Subcutaneous abdominal adipose tissue (tissue), 5 donors: Measurements from ENCODE around the gene DPH6.

Experiments used
- H3K27ac ChIP-seq: one replicate; pipeline ENCODE4 v1.7.0; 2013; ENCODE audit warnings: low read depth, mild to moderate bottlenecking, inconsistent platforms, low read length, moderate library complexity
- H3K27me3 ChIP-seq, 5 donors: one replicate each; pipeline ENCODE4 v1.7.0; 2013; ENCODE audit warnings: low read length in 5 of 5, inconsistent platforms in 1 of 5; ENCODE audit not compliant: control insufficient read depth in 5 of 5, insufficient read depth in 4 of 5
- H3K36me3 ChIP-seq, 5 donors: one replicate each; pipeline ENCODE4 v1.7.0; 2013; ENCODE audit warnings: low read length in 5 of 5; ENCODE audit not compliant: control insufficient read depth in 5 of 5, insufficient read depth in 5 of 5
- H3K4me1 ChIP-seq, 5 donors: one replicate each; pipeline ENCODE4 v1.7.0; 2013; ENCODE audit warnings: low read length in 5 of 5, mild to moderate bottlenecking in 3 of 5, moderate library complexity in 1 of 5; ENCODE audit not compliant: control insufficient read depth in 5 of 5, insufficient read depth in 5 of 5
- H3K4me3 ChIP-seq, 5 donors: one replicate each; pipeline ENCODE4 v1.7.0; 2013; ENCODE audit warnings: low read length in 5 of 5, low read depth in 1 of 5
- H3K9ac ChIP-seq, 5 donors: one replicate each; pipeline ENCODE4 v1.7.0; 2013; ENCODE audit warnings: low read length in 5 of 5, mild to moderate bottlenecking in 4 of 5, moderate library complexity in 3 of 5
- H3K9me3 ChIP-seq, 5 donors: one replicate each; pipeline ENCODE4 v1.7.0; 2013; ENCODE audit warnings: low read length in 5 of 5; ENCODE audit not compliant: control insufficient read depth in 5 of 5
- donor health status: healthy.
- donor health status: healthy.
- donor health status: healthy.
- donor health status: healthy.
- donor health status: healthy.

The DPH6 gene

DNA sequence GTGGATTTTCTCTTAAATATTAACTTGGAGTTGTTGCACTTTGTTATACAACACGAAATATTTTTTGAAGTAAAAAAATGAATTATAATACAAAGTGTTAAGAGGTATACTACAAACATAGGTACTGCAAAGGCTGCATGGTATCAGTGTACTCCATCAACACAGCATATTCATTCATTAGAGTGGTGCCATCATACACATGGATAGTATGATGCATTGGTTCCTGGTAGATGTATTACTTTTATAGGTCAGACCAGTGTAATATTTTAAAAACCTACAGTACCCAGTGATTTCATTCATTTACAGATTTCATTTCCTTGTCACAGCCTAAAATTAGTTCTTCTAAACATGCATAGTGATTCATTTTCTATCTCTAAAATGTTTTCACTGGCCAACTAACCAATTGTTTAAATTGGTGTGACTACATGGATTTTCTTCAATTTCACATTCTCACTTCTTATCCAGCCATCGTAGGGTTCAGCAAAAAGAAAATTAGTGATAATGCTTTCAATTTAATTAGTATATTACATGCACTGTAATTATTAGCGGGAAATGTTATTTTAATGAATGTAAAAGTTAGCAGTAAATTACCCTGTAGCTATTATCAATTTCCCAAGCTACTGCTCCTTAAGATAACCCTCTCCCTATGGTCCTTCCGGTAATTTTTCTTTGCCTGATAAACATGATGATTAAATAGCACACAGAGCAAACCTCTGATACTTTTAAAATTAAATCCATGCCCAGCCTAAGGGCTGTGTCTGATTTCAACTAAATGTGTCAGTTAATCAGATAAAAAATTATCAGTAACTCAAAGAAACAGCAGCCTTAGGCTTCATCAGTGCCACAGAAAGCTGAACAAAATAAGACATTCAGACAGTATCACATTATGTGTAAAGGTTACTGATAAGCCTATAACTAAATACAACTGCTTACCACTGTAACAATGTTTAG lies 68.4 kb downstream of the DPH6 start:
- H3K27me3 ChIP-seq: no peaks in the 10 kb centered on the region
- H3K4me1 ChIP-seq: no peaks in the 10 kb centered on the region

DNA sequence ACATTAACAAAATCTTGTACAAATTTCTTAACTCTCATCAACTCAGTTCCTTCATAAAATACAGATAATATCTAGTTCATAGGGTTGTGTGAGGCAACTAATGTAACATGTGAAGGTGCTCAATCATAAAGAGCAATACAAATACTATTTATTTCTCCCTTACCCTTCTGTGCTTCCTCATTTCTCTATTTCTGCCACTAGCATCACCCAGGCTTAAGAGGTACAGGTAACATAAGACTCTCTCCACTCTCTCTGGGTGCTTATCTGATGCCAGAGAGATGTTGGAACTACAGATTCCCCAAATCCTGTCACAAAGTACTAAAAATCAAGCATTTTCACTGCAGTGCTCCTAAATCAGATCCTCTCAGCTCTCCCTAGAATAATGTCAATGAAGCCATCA lies 74.9 kb downstream of the DPH6 start:
- Histone ChIP-seq H3K27me3 (no peaks in the 10 kb centered on the region), H3K4me3 (no peak overlapping the region), H3K27ac (no peak overlapping the region), H3K4me1 (no peaks in the 10 kb centered on the region), H3K9me3 (no peaks in the 10 kb centered on the region), H3K9ac (no peak overlapping the region), H3K36me3 (no peaks in the 10 kb centered on the region)

More for the DNA sequence above, 68.4 kb downstream of the DPH6 start:
- H3K4me3 ChIP-seq: no peak overlapping the region
- no peak overlapping the region for H3K9ac ChIP-seq
- no peaks in the 10 kb centered on the region for H3K36me3 ChIP-seq
- H3K9me3 ChIP-seq: no peaks in the 10 kb centered on the region
- no peak overlapping the region for H3K27ac ChIP-seq

DNA sequence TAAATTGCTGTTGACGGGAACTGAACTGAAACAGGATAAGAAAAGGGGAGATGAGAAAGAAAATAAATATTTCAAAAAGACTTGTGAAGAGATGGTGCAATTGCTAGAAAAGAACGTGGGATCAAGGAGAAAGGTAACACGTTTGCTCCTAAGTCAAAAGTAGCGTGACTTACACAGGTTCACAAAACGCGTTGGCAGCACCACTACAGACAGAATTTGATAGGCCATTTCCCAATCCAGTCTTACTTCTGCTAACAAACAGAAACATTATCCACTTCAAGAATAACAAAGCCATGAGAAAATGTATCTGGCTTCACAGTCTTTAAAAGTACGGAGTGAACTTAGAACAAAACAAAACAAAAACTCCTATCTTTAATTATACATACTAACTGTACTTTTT lies 75.5 kb downstream of the DPH6 start:
- Histone ChIP-seq H3K27me3 (no peaks in the 10 kb centered on the region), H3K36me3 (no peaks in the 10 kb centered on the region), H3K4me1 (no peaks in the 10 kb centered on the region), H3K9me3 (no peaks in the 10 kb centered on the region), H3K27ac (no peak overlapping the region), H3K4me3 (no peak overlapping the region), H3K9ac (no peak overlapping the region)

DNA sequence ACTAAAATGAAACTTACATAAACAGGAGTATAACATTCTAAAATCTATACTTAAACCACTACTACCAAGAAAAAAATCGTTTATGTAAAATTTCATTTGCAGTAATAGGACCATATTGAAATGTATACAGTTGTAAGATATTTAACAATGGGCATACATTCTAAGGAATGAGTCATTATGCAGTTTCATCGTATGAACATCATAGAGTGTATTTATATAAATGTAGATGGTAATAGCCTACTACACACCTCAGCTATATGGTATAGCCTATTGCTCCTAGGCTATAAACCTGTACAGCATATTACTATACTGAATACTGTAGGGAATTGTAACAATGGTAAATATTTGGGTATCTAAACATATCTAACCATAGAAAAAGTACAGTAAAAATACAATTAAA lies 79.5 kb downstream of the DPH6 start:
- Histone ChIP-seq H3K9ac (no peak overlapping the region), H3K27me3 (no peaks in the 10 kb centered on the region), H3K4me3 (no peak overlapping the region), H3K27ac (no peak overlapping the region), H3K9me3 (no peaks in the 10 kb centered on the region), H3K36me3 (no peaks in the 10 kb centered on the region), H3K4me1 (no peaks in the 10 kb centered on the region)

DNA sequence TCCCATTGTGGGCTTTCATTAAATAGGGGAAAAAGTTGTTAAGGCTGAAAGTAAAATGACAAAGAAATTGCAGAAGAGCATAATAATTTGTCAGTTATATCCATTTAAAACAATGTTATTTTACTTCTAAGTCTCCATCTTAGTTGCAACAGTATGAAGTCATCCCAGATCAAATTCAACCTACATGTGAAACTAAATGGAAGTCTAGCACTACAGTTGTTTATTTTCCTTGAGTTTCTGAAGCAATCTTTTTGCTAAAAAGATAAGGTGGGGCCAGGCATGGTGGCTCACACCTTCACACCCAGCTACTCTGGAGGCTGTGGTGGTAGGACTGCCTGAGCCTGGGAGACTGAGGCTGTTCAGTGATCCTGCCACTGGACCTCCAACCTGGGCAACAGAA lies 80.2 kb downstream of the DPH6 start:
- Histone ChIP-seq H3K9ac (no peak overlapping the region), H3K27me3 (no peaks in the 10 kb centered on the region), H3K4me3 (no peak overlapping the region), H3K27ac (no peak overlapping the region), H3K9me3 (no peaks in the 10 kb centered on the region), H3K4me1 (no peaks in the 10 kb centered on the region), H3K36me3 (no peaks in the 10 kb centered on the region)

DNA sequence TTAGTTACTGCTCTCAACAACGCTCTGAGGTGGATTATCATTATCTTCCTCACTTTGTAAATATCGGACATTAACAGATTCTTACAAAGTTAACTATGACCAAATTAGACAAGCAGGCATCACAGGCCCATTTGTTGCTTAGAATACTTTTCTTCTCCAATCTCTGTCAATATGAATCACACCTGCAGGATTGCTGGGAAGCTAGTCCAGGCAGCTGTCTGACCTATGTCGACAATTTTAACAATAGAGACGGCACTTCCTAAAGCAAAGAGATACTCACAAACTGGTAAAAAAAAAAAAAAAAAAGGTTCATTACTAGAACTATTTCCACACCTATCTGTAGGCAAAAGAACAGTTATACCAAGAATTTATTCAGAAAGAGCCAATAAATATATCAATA lies 85.3 kb downstream of the DPH6 start:
- Histone ChIP-seq H3K4me1 (no peaks in the 10 kb centered on the region), H3K27ac (no peak overlapping the region), H3K36me3 (no peaks in the 10 kb centered on the region), H3K27me3 (no peaks in the 10 kb centered on the region), H3K9ac (no peak overlapping the region), H3K9me3 (no peaks in the 10 kb centered on the region), H3K4me3 (no peak overlapping the region)

DNA sequence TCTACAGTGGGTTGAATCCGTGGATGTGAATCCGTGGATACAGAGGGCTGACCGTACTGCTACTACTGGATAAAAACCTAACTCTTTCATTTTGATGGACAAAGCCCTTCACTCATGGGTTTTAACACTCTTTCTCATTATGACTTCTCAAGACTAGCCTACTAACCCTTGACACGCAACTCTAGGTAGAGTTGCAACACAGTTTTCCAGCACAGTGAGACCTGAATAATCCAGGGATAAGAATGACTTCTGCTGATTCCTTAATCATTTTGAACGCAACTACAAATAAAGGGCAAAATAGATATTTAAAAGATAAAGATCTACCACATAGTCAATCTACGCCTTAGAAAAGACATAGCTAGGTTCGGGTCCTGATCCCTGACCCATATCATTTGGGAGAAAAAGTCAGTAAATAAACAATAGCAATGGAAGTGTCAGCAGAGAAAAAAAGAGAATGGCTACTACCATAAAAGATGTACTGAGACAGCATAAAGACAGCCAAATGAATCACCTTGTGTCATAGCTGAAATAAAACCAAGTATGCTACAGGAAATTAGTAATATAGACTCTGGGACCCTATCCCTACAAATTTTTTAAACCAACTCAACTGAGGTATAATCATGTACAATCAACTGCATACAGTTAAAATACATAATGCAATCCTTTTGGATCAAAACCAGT lies 87.6 kb downstream of the DPH6 start:
- no peak overlapping the region for H3K9ac ChIP-seq
- no peak overlapping the region for H3K27ac ChIP-seq
- H3K4me1 ChIP-seq: no peaks in the 10 kb centered on the region
- H3K36me3 ChIP-seq: no peaks in the 10 kb centered on the region
- no peak overlapping the region for H3K4me3 ChIP-seq
- no peaks in the 10 kb centered on the region for H3K27me3 ChIP-seq
- H3K9me3 ChIP-seq: no peaks in the 10 kb centered on the region

DNA sequence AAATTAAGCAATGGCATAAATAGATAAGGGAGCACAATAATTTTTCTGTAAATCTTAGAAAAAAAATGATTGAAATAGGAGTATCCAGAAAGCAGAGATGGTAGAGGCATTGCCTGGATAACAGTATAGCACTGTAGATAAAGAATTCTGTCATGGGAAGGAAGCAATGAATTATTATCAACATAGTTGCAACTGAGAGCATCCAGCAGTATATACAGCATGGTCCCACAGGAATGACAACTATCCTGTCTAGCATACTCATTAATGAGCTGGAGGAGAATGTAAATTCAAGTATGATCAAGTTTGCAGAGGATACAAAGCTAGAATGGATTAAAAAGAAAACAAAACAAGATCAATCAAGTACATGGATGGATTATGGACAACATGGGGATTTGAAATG lies 90.8 kb downstream of the DPH6 start:
- no peaks in the 10 kb centered on the region for H3K9me3 ChIP-seq
- H3K9ac ChIP-seq: no peak overlapping the region
- no peaks in the 10 kb centered on the region for H3K36me3 ChIP-seq
- H3K27me3 ChIP-seq: no peaks in the 10 kb centered on the region
- no peak overlapping the region for H3K4me3 ChIP-seq
- H3K4me1 ChIP-seq: peaks cover 0 to 5% (median 0%) of the 10 kb centered on the region in 5 donors
- no peak overlapping the region for H3K27ac ChIP-seq

DNA sequence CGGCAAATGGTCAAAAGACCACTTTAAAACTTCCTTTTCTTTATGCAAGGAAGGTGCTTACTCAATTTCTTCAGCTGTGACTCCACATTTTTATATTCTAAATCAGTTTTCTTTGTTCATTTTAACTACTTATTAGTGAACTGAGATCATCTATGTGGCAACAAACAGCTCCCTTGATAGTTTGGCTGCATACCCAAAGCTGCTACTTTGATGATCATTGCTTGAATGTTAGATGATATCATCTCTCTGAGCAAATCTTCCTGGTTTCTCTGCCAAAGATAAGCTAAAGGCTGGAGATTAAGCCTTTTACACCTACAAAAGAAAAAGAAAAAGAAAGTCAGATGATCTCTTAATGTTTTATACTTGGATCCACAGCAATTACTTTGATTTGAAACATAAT lies 95.5 kb downstream of the DPH6 start:
- Histone ChIP-seq H3K36me3 (peaks cover 0 to 9% (median 3%) of the 10 kb centered on the region in 5 donors), H3K27ac (no peak overlapping the region), H3K4me1 (peaks cover 0 to 5% (median 0%) of the 10 kb centered on the region in 5 donors), H3K9ac (no peak overlapping the region), H3K4me3 (no peak overlapping the region), H3K9me3 (no peaks in the 10 kb centered on the region), H3K27me3 (no peaks in the 10 kb centered on the region)

DNA sequence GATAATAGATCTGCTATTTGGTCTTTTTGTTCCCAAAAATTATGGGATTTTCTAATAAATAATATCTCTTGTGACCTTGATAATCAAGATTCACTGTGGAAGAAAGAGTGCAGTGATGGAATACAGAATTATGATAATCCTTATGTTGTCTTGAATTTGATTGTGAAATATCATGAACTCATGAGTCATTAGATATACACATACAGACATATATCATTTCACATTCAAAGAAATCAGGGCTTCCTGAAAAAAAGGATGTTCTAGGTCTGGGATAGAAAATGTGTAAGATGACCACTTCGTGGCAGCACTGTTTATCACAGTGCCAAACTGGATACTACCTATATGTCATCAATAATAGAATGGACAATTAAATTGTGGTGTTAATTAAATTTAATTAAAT lies 97.7 kb downstream of the DPH6 start:
- H3K9me3 ChIP-seq: no peaks in the 10 kb centered on the region
- peaks cover 0 to 9% (median 3%) of the 10 kb centered on the region in 5 donors for H3K36me3 ChIP-seq
- no peaks in the 10 kb centered on the region for H3K27me3 ChIP-seq
- no peak overlapping the region for H3K27ac ChIP-seq
- H3K4me1 ChIP-seq: peaks cover 0 to 5% (median 0%) of the 10 kb centered on the region in 5 donors
- H3K9ac ChIP-seq: no peak overlapping the region
- no peak overlapping the region for H3K4me3 ChIP-seq
